Measurements from ENCODE around the gene DTX4.

DTX4 gene

DNA sequence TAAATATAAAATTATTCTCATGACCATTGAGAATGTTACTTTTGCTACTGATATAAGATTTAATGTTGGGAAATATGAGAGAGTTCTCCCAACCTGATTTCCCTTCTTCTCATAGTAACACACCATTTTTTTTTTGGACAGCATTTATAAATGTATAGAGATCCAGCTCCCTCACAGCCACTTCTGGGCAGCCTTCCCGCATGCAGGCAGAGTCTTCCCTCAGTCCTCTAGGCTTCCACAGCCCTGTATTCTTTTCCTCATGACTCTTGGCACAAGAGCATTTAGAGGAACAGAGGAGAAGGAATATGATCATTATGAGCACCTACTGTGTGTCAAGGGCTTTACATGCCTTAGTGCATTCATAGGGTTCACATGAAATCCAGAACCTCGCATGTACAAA is 9.0 kb downstream of the DTX4 start:
- Histone ChIP-seq H3K27ac (no peak overlapping the region), H3K4me3 (ENCODE audit: low read depth, low read length) (no peak overlapping the region), H3K9me3 (ENCODE audit: severe bottlenecking) (peaks cover 8% of the 10 kb centered on the region), H3K27me3 (ENCODE audit: insufficient read depth, low read depth, severe bottlenecking) (peaks cover 59% of the 10 kb centered on the region), H3K36me3 (no peaks in the 10 kb centered on the region)
- DNase-seq: no peak
- TF ChIP-seq CTCF (IDR thresholded peaks at IDR 0.05; ENCODE audit: low read depth, low read length): no peak

- Histone ChIP-seq H3K27me3 (ENCODE audit: insufficient read depth, low read depth, severe bottlenecking) (peaks cover 61% of the 10 kb centered on the region), H3K36me3 (no peaks in the 10 kb centered on the region), H3K4me3 (ENCODE audit: low read depth, low read length) (no peak overlapping the region), H3K27ac (no peak overlapping the region), H3K9me3 (ENCODE audit: severe bottlenecking) (peaks cover 8% of the 10 kb centered on the region)
- no peak for TF ChIP-seq CTCF (IDR thresholded peaks at IDR 0.05; ENCODE audit: low read depth, low read length)
- no peak for DNase-seq
These were observed 10.0 kb downstream of the DTX4 start for GRCh38 chr11:59181746-59182456.

DNA sequence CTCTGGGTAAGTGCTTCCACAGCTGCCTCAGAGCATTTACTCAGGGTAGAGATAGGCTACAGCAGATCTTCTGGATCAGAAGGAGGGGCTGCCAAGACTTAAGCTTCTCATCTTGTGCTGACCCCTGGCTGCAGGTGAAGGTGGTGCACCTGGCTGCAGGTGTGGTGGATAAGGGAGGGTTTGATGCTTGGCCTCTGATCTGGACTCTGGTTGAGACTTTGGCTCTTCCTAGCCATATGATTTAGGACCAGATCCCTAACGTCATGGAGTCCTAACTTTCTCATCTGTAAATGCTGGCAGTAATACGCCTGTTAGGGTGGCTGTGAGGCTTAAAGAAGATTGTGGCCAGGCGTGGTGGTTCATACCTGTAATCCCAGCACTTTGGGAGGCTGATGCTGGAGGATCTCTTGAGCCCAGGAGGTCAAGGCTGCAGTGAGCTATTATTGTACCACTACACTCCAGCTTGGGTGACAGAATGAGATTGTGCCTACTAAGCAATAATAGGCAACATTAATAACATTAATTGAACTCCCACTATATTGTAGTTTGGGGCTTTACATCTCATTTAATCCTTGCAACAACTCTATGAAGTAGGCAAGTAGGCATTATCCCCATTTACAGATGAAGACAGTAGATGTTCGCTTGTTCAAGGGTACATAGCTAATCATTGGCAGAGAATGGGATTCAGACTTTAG is 10.7 kb downstream of the DTX4 start:
- peaks cover 8% of the 10 kb centered on the region for H3K9me3 ChIP-seq (ENCODE audit: severe bottlenecking)
- TF ChIP-seq CTCF (IDR thresholded peaks at IDR 0.05; ENCODE audit: low read depth, low read length): peak; percentile 41
- no peak overlapping the region for H3K4me3 ChIP-seq (ENCODE audit: low read depth, low read length)
- H3K27ac ChIP-seq: no peak overlapping the region
- peaks cover 61% of the 10 kb centered on the region for H3K27me3 ChIP-seq (ENCODE audit: insufficient read depth, low read depth, severe bottlenecking)
- DNase-seq: peak; percentile 13
- H3K36me3 ChIP-seq: no peaks in the 10 kb centered on the region

DNA sequence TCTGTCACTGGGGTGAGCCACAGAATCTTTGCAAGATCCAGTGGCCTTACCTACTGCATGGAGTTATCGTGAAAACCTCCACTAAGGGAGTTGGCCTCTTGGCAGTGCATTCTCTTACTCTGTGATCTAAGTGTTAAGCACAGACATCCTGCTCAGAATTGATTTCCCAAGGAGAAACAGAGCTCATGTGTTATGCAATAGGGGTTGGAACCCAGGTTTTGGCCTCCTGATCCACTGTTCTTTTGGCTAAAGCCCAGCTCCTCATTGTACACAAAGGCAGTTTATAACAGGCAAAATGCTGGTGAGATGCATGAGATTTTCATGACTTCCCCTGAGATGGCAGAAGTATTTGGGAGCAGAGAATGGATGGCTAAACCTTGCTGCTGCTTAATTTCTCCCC is 11.8 kb downstream of the DTX4 start:
- Histone ChIP-seq H3K27ac (no peak overlapping the region), H3K27me3 (ENCODE audit: insufficient read depth, low read depth, severe bottlenecking) (peaks cover 64% of the 10 kb centered on the region), H3K9me3 (ENCODE audit: severe bottlenecking) (peaks cover 8% of the 10 kb centered on the region), H3K36me3 (no peaks in the 10 kb centered on the region), H3K4me3 (ENCODE audit: low read depth, low read length) (no peak overlapping the region)
- no peak for TF ChIP-seq CTCF (IDR thresholded peaks at IDR 0.05; ENCODE audit: low read depth, low read length)
- no peak for DNase-seq

GRCh38 chr11:59184691-59185339 is 12.9 kb downstream of the DTX4 start:
- peaks cover under 1% of the 10 kb centered on the region for H3K9me3 ChIP-seq (ENCODE audit: severe bottlenecking)
- no peak for DNase-seq
- no peaks in the 10 kb centered on the region for H3K36me3 ChIP-seq
- no peak for TF ChIP-seq CTCF (IDR thresholded peaks at IDR 0.05; ENCODE audit: low read depth, low read length)
- no peak overlapping the region for H3K27ac ChIP-seq
- peaks cover 71% of the 10 kb centered on the region for H3K27me3 ChIP-seq (ENCODE audit: insufficient read depth, low read depth, severe bottlenecking)
- H3K4me3 ChIP-seq (ENCODE audit: low read depth, low read length): no peak overlapping the region

Measured in WERI-Rb-1 (cell line).